ENCODE results near the gene TSC22D3.

DNA sequence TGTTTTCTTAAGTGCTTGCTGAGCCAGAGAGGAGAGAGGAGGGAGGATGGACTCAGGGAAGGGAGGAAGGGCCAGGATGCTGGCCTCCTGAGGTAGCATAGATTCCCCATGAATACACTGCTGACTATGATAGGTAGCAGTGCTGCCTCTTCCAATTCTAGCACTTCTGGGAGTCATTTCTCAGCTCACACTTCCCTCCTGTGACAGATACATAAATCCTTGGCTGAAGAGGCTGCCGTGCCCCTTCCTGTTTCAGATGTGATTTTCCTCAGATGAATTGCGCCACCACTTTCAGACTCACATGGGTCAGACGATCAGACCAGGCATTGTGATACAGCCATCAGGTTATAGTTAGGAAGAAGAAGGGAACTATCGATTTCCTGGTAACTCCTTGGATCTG, 22.4 kb downstream of the TSC22D3 start:
- TF ChIP-seq, protein P1, sequence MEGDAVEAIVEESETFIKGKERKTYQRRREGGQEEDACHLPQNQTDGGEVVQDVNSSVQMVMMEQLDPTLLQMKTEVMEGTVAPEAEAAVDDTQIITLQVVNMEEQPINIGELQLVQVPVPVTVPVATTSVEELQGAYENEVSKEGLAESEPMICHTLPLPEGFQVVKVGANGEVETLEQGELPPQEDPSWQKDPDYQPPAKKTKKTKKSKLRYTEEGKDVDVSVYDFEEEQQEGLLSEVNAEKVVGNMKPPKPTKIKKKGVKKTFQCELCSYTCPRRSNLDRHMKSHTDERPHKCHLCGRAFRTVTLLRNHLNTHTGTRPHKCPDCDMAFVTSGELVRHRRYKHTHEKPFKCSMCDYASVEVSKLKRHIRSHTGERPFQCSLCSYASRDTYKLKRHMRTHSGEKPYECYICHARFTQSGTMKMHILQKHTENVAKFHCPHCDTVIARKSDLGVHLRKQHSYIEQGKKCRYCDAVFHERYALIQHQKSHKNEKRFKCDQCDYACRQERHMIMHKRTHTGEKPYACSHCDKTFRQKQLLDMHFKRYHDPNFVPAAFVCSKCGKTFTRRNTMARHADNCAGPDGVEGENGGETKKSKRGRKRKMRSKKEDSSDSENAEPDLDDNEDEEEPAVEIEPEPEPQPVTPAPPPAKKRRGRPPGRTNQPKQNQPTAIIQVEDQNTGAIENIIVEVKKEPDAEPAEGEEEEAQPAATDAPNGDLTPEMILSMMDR (IDR thresholded peaks at IDR 0.05): no peak
- TF ChIP-seq EP300 (IDR thresholded peaks at IDR 0.05): no peak

Data from tibial nerve (tissue), 4 donors.